ENCODE results near the gene SMIM32. TPM values are rescaled to one million over a fixed set of nuclear protein-coding genes. Genes with fewer than 3 reads are reported as not detected.

Gene SMIM32
- total and polyA plus RNA-seq, 2 of the 4 experiments (the other 2 are of a cell fraction), result not detected

DNA sequence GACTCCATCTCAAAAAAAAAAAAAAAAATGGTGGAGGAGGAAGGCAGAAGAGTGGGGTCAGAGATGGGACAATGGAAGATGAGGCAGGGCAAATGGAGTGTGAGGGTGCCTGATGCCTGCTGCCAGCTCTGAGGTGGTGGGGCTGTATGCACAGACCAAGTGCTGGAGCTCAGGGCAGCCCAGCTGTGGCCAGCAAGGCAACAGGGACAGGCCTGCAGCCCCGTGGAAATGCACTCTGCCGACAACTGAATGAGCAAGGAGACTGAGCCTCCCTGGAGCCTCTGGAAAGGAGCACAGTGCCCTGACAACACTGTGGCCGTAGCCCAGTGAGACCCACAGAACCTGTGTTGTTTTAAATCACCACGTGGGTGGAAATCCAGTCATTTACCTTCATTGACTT, 22.9 kb upstream of the SMIM32 start:
- Histone ChIP-seq H4K91ac (ENCODE audit: insufficient read depth, low read depth, low read length) (no peak overlapping the region), H3K14ac (replicated peaks; ENCODE audit: low read depth, low read length) (no peak overlapping the region), H2AFZ (replicated peaks; ENCODE audit: low read length, poor library complexity) (no peak overlapping the region), H3K56ac (ENCODE audit: extremely low read depth, insufficient read depth, low read length) (no peak overlapping the region), H3K18ac (ENCODE audit: low read depth, low read length) (no peak overlapping the region), H4K5ac (ENCODE audit: low read depth, low read length) (no peak overlapping the region), H3K9ac (ENCODE audit: low read depth, low read length) (no peak overlapping the region), H3K9me3 (ENCODE audit: control insufficient read depth, insufficient read depth, low read length) (no peaks in the 10 kb centered on the region), H2BK120ac (ENCODE audit: low read depth, low read length) (no peak overlapping the region), H2BK20ac (ENCODE audit: low read depth, low read length) (no peak overlapping the region), H3K23ac (ENCODE audit: low read depth, low read length) (no peak overlapping the region), H3K4me2 (ENCODE audit: low read depth, low read length) (no peak overlapping the region), H3K4me1 (ENCODE audit: control insufficient read depth, insufficient read depth, low read length) (no peaks in the 10 kb centered on the region), H3K4ac (ENCODE audit: low read depth, low read length) (no peak overlapping the region), H3K79me1 (ENCODE audit: low read depth in 1 of 2, low read length in 2 of 2) (no peaks in the 10 kb centered on the region), H2BK15ac (ENCODE audit: low read depth, low read length) (no peak overlapping the region), H4K20me1 (ENCODE audit: insufficient read depth, low read length) (peaks cover 3% of the 10 kb centered on the region; the same call in 1 of the 2 replicates), H3K9me1 (ENCODE audit: insufficient read depth, low read length) (no peaks in the 10 kb centered on the region), H2AK5ac (ENCODE audit: low read depth, low read length) (no peak overlapping the region), H3K27ac (ENCODE audit: insufficient read depth, low read length) (no peak overlapping the region), H2AK9ac (replicated peaks; ENCODE audit: low read depth, low read length, poor library complexity) (no peak overlapping the region), H3K4me3 (ENCODE audit: insufficient read depth, low read depth, low read length) (no peak overlapping the region), H3K27me3 (ENCODE audit: control insufficient read depth, insufficient read depth, low read length) (peaks cover 19% of the 10 kb centered on the region), H2BK5ac (ENCODE audit: low read depth, low read length, poor library complexity, severe bottlenecking) (no peak overlapping the region), H4K8ac (ENCODE audit: low read depth in 2 of 2, low read length in 2 of 2) (no peak overlapping the region), H3K36me3 (ENCODE audit: control insufficient read depth, insufficient read depth, low read length) (no peaks in the 10 kb centered on the region)
- in situ Hi-C loops (cut with MboI; ENCODE audit: low sequenced_read_pairs), result loop anchor here (25.0 kb wide), 1 partner anchor 654 kb away; no protein-coding TSS in a partner anchor
- DNase-seq (no peak), ATAC-seq (ENCODE audit: low read depth) (no peak)
- ChIA-PET CTCF (no interaction called here), POLR2A (ENCODE audit: unreplicated experiment) (no interaction called here)
- TF ChIP-seq NFE2L2 (IDR thresholded peaks at IDR 0.05; ENCODE audit: low read depth, low read length) (no peak), SMC3 (IDR thresholded peaks at IDR 0.05; ENCODE audit: low read depth, low read length) (no peak), FOS (IDR thresholded peaks at IDR 0.05; ENCODE audit: low read depth, low read length) (no peak), MAFK (IDR thresholded peaks at IDR 0.05; ENCODE audit: low read depth, low read length) (no peak), CEBPB (IDR thresholded peaks at IDR 0.05; ENCODE audit: low read depth, low read length) (no peak)
- TF ChIP-seq, protein P1, sequence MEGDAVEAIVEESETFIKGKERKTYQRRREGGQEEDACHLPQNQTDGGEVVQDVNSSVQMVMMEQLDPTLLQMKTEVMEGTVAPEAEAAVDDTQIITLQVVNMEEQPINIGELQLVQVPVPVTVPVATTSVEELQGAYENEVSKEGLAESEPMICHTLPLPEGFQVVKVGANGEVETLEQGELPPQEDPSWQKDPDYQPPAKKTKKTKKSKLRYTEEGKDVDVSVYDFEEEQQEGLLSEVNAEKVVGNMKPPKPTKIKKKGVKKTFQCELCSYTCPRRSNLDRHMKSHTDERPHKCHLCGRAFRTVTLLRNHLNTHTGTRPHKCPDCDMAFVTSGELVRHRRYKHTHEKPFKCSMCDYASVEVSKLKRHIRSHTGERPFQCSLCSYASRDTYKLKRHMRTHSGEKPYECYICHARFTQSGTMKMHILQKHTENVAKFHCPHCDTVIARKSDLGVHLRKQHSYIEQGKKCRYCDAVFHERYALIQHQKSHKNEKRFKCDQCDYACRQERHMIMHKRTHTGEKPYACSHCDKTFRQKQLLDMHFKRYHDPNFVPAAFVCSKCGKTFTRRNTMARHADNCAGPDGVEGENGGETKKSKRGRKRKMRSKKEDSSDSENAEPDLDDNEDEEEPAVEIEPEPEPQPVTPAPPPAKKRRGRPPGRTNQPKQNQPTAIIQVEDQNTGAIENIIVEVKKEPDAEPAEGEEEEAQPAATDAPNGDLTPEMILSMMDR (conservative IDR thresholded peaks at IDR 0.05; ENCODE audit: low read depth, low read length), result no peak
- no TSS peak for BruUV-seq (replicated peaks)
- 58% methylated on average over 4 of the region's 4 CpGs; no CpG with 5 or more reads in 1 of the 2 experiments for WGBS, 2 experiments (ENCODE audit: extremely low coverage in 2 of 2, insufficient read length in 1 of 2)
- intact Hi-C loops (cut with micrococcal nuclease), result loop anchor here (10.0 kb wide), 1 partner anchor 651 kb away; no protein-coding TSS in a partner anchor
- dilution Hi-C loops (cut with HindIII; ENCODE audit: low sequenced_read_pairs, unreplicated experiment), result no loop called here

All from IMR-90 (cell line).